ENCODE measurements around the gene SOX6.

GRCh38 chr11:16018931-16019330, 337.4 kb downstream of the SOX6 start:
- TF ChIP-seq CTCF (IDR thresholded peaks at IDR 0.05 in 4 of 5, conservative IDR thresholded peaks at IDR 0.05 in 1 of 5) (no peak), POLR2A (IDR thresholded peaks at IDR 0.05) (no peak)
